Lower lobe of right lung (tissue), 2 donors: Measurements from ENCODE around the gene FGGY. TPM values are rescaled to one million over a fixed set of nuclear protein-coding genes. Genes with fewer than 3 reads are reported as not detected.
A peak's percentile ranks its signal among the peaks of the same experiment; 100 is the strongest.
"Not testable (repeated sequence)": the region's sequence is repeated elsewhere in the genome, so short reads cannot be mapped to it uniquely, and the experiment has no call there.

Source experiments
- ATAC-seq, 2 donors: fragments of 200-7000 bp; cut with Tn5 transposase; one replicate each; pipeline ENCODE4 v1.9.1; 2020 to 2022; ENCODE audit warnings: mild to moderate bottlenecking in 2 of 2, moderate library complexity in 2 of 2
- DNase-seq: peaks from one replicate; pipeline ENCODE4 v3.0.0-alpha.2; 2020
- H3K27ac ChIP-seq: fragments of 200-600 bp; one replicate; pipeline ENCODE4 v1.8.0; 2022
- H3K27me3 ChIP-seq: fragments of 200-600 bp; one replicate; pipeline ENCODE4 v1.8.0; 2022; ENCODE audit warnings: low read depth
- H3K36me3 ChIP-seq: fragments of 200-600 bp; one replicate; pipeline ENCODE4 v1.8.0; 2022; ENCODE audit warnings: mild to moderate bottlenecking
- H3K4me1 ChIP-seq: fragments of 200-600 bp; one replicate; pipeline ENCODE4 v1.8.0; 2022
- H3K4me3 ChIP-seq: fragments of 200-600 bp; one replicate; pipeline ENCODE4 v1.8.0; 2022; ENCODE audit warnings: mild to moderate bottlenecking
- H3K9me3 ChIP-seq: fragments of 200-600 bp; one replicate; pipeline ENCODE4 v1.8.0; 2022
- intact Hi-C: fragments of 100-400 bp; cut with DNase I; formaldehyde crosslinking; loops from one replicate; pipeline ENCODE4 v1.11.0; 2022
- total RNA-seq: library from RNA; stranded (reverse); fragmentation: NEBNext Ultra II Directional; extraction: Animal tissue kit (Norgen Biotek cat#: 25700); gene quantifications from one replicate; pipeline ENCODE4 v1.2.1, GENCODE V29; 2021
- TF ChIP-seq, protein P1 (sequence below): fragments of 200-600 bp; IDR thresholded peaks from one replicate; pipeline ENCODE4 v1.8.0; 2022; ENCODE audit warnings: antibody characterized with exemption, mild to moderate bottlenecking
- donor health status: DM: no; HTN: yes; CAD: no; lungs with severe emphysema.

Gene FGGY
- total RNA-seq, 1 donor from 2014 or later: 31.4 TPM

DNA sequence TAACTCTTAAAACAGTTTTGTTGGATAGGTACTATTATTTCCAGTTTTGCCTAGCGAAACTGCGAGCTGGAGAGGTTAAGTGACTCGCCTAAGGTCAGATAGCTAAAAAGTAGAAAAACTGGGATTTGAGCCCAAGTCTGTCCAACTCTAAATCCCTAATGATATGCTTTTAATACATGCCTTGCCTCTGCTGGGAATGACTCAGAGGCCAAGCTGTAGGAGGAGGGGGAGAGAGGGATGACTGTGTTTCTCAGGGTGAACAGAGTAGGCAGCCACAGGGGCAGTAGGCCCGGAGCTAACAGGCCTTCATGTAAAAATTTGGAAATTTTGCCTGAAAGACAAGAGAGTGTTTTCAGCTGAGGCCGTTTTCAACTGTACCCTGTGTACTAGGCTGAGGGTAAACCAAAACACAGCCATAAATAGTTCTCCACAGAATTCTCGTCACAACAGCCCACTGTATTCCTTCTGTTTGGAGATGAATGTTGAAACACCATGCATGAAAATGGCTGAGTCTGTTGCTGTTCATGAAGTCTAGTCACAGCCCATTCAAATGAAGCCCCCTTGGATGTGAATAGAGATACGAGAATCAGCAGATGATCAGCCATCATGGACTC is 410.4 kb downstream of the FGGY start:
- TF ChIP-seq, protein P1, sequence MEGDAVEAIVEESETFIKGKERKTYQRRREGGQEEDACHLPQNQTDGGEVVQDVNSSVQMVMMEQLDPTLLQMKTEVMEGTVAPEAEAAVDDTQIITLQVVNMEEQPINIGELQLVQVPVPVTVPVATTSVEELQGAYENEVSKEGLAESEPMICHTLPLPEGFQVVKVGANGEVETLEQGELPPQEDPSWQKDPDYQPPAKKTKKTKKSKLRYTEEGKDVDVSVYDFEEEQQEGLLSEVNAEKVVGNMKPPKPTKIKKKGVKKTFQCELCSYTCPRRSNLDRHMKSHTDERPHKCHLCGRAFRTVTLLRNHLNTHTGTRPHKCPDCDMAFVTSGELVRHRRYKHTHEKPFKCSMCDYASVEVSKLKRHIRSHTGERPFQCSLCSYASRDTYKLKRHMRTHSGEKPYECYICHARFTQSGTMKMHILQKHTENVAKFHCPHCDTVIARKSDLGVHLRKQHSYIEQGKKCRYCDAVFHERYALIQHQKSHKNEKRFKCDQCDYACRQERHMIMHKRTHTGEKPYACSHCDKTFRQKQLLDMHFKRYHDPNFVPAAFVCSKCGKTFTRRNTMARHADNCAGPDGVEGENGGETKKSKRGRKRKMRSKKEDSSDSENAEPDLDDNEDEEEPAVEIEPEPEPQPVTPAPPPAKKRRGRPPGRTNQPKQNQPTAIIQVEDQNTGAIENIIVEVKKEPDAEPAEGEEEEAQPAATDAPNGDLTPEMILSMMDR: no peak
- peaks cover 33% of the 10 kb centered on the region for H3K4me1 ChIP-seq

DNA sequence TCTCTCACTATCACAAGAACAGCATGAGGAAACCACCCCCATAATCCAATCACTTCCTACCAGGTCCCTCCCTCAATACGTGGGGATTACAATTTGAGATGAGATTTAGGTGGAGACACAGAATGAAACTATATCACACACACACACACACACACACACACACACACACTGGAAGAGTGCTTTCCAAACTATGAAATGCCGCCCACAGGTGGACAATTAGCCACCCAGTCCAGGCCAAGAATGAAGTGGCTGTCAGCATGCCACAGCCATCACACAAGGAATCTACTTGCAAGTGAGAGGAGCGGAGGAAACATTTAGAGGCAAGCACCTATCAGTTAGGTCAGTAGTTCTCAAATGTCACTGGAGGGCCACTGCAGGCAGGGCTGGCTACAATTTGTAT is 412.4 kb downstream of the FGGY start:
- no peak overlapping the region for H3K27ac ChIP-seq
- TF ChIP-seq, protein P1: no peak
- H3K4me1 ChIP-seq: peaks cover 20% of the 10 kb centered on the region
- H3K4me3 ChIP-seq: no peak overlapping the region
- intact Hi-C loops: no loop called here
- ATAC-seq: peak; percentile 71
- H3K36me3 ChIP-seq: no peaks in the 10 kb centered on the region
- DNase-seq: no peak
- H3K27me3 ChIP-seq: no peaks in the 10 kb centered on the region
- no peaks in the 10 kb centered on the region for H3K9me3 ChIP-seq

More for the DNA sequence above, 410.4 kb downstream of the FGGY start:
- H3K27me3 ChIP-seq: no peaks in the 10 kb centered on the region
- no peaks in the 10 kb centered on the region for H3K9me3 ChIP-seq
- H3K27ac ChIP-seq: no peak overlapping the region
- H3K36me3 ChIP-seq: no peaks in the 10 kb centered on the region
- H3K4me3 ChIP-seq: no peak overlapping the region
- intact Hi-C loops: no loop called here
- ATAC-seq (peak; percentile 55 to 61), DNase-seq (no peak)

DNA sequence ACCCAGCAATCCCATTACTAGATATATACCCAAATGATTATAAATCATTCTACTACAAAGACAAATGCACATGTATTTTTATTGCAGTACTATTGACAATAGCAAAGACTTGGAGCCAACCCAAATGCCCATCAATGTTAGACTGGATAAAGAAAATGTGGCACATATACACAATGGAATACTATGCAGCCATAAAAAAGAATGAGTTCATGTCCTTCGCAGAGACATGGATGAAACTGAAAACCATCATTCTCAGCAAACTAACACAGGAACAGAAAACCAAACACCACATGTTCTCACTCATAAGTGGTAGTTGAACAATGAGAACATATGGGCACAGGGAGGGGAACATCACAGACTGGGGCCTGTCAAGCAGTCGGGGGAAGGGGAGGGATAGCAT is 414.0 kb downstream of the FGGY start:
- ATAC-seq, H3K27me3 ChIP-seq, H3K9me3 ChIP-seq, H3K4me3 ChIP-seq, DNase-seq, H3K36me3 ChIP-seq, H3K4me1 ChIP-seq, intact Hi-C loops, H3K27ac ChIP-seq: not testable (repeated sequence)

DNA sequence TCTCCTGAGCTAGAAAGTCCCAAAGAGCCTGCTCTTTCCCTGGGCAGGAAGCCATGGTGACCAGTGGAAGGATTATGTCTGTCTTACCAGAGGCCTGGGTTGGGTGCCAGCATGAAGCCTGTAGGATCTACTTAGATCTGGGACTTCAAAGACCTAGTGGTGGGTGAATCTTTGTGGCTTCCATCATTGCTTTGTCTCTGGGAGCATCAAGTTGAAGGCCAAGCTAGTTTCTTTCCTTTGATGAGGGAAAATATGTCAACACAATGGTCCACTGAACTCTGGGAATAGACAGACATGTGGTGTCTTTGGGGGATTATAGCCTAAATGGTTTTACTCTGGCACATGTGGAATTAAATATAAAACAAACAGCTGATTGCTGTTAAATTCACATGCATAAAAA is 417.3 kb downstream of the FGGY start:
- H3K4me1 ChIP-seq: peaks cover 6% of the 10 kb centered on the region
- TF ChIP-seq, protein P1: no peak
- H3K9me3 ChIP-seq: no peaks in the 10 kb centered on the region
- no peak overlapping the region for H3K27ac ChIP-seq
- DNase-seq (no peak), ATAC-seq (no peak)
- no peaks in the 10 kb centered on the region for H3K36me3 ChIP-seq
- intact Hi-C loops: no loop called here
- no peaks in the 10 kb centered on the region for H3K27me3 ChIP-seq
- no peak overlapping the region for H3K4me3 ChIP-seq

DNA sequence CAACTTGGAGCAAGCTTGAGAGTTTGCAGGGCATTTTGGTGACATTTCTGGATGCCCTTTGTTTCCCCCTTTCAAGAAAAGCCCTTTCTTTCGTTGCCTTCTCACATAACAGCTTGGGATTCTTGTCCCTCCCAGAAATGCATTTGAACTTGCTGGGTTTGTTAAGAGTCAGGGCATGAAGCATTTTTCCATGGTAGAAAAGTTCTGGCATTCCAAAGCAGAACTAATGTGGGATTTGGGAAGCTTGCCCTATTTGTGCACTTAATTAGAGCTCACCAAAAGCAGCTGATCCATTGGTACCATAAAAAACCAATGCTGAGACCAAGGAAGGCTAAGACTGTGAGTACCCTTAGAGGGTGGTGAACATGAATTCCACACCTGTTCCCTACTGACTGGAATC is 418.1 kb downstream of the FGGY start:
- H3K27ac ChIP-seq: no peak overlapping the region
- H3K27me3 ChIP-seq: no peaks in the 10 kb centered on the region
- H3K4me1 ChIP-seq: peaks cover 6% of the 10 kb centered on the region
- TF ChIP-seq, protein P1: no peak
- no peaks in the 10 kb centered on the region for H3K36me3 ChIP-seq
- ATAC-seq (no peak), DNase-seq (no peak)
- no peak overlapping the region for H3K4me3 ChIP-seq
- no peaks in the 10 kb centered on the region for H3K9me3 ChIP-seq
- intact Hi-C loops: no loop called here

DNA sequence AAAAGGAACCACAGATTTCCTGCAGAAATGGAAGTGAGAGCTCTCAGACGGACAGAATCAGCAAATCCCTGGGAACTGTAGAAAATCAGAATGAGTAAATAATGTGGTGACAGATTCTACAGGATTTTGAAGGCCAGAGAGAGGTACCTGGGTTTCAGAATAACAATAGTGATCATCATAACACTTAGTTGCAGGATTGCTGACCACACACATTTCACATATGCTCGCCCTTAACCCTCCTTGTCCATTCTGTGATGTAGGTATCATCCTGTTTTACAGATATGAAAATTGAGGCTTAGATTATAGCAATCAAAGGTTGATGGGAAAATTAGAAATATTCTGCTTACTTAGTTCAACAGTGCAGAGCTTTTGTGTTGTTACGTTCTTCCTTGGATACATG is 419.9 kb downstream of the FGGY start:
- TF ChIP-seq, protein P1: no peak
- no peak overlapping the region for H3K27ac ChIP-seq
- DNase-seq: no peak
- no peak for ATAC-seq
- intact Hi-C loops: no loop called here
- no peak overlapping the region for H3K4me3 ChIP-seq
- H3K36me3 ChIP-seq: no peaks in the 10 kb centered on the region
- H3K4me1 ChIP-seq: peaks cover 6% of the 10 kb centered on the region
- no peaks in the 10 kb centered on the region for H3K27me3 ChIP-seq
- H3K9me3 ChIP-seq: no peaks in the 10 kb centered on the region
